Lower lobe of right lung (tissue), 2 donors: Measurements from ENCODE around the gene GRIN2C. TPM values are rescaled to one million over a fixed set of nuclear protein-coding genes. Genes with fewer than 3 reads are reported as not detected.

Source experiments
- ATAC-seq, 2 donors: fragments of 200-7000 bp; cut with Tn5 transposase; one replicate each; pipeline ENCODE4 v1.9.1; 2020 to 2022; ENCODE audit warnings: mild to moderate bottlenecking in 2 of 2, moderate library complexity in 2 of 2
- DNase-seq: peaks from one replicate; pipeline ENCODE4 v3.0.0-alpha.2; 2020
- H3K27ac ChIP-seq: fragments of 200-600 bp; one replicate; pipeline ENCODE4 v1.8.0; 2022
- H3K27me3 ChIP-seq: fragments of 200-600 bp; one replicate; pipeline ENCODE4 v1.8.0; 2022; ENCODE audit warnings: low read depth
- H3K36me3 ChIP-seq: fragments of 200-600 bp; one replicate; pipeline ENCODE4 v1.8.0; 2022; ENCODE audit warnings: mild to moderate bottlenecking
- H3K4me1 ChIP-seq: fragments of 200-600 bp; one replicate; pipeline ENCODE4 v1.8.0; 2022
- H3K4me3 ChIP-seq: fragments of 200-600 bp; one replicate; pipeline ENCODE4 v1.8.0; 2022; ENCODE audit warnings: mild to moderate bottlenecking
- H3K9me3 ChIP-seq: fragments of 200-600 bp; one replicate; pipeline ENCODE4 v1.8.0; 2022
- CTCF ChIP-seq: fragments of 200-600 bp; IDR thresholded peaks from one replicate; pipeline ENCODE4 v1.8.0; 2022; ENCODE audit warnings: antibody characterized with exemption, mild to moderate bottlenecking
- intact Hi-C: fragments of 100-400 bp; cut with DNase I; formaldehyde crosslinking; loops from one replicate; pipeline ENCODE4 v1.11.0; 2022
- total RNA-seq: library from RNA; stranded (reverse); fragmentation: NEBNext Ultra II Directional; extraction: Animal tissue kit (Norgen Biotek cat#: 25700); gene quantifications from one replicate; pipeline ENCODE4 v1.2.1, GENCODE V29; 2021
- donor health status: DM: no; HTN: yes; CAD: no; lungs with severe emphysema.

GRIN2C gene
- total RNA-seq, 1 donor from 2014 or later: 0.83 TPM

- no peaks in the 10 kb centered on the region for H3K9me3 ChIP-seq
- no peak overlapping the region for H3K4me3 ChIP-seq
- TF ChIP-seq CTCF: no peak
- ATAC-seq (no peak), DNase-seq (no peak)
- intact Hi-C loops: no loop called here
- H3K36me3 ChIP-seq: peaks cover 94% of the 10 kb centered on the region
- no peaks in the 10 kb centered on the region for H3K4me1 ChIP-seq
- H3K27ac ChIP-seq: no peak overlapping the region
- no peaks in the 10 kb centered on the region for H3K27me3 ChIP-seq
Measured at GRCh38 chr17:74799097-74799496, 60.6 kb downstream of the GRIN2C start.

GRCh38 chr17:74798239-74798707 is 61.4 kb downstream of the GRIN2C start:
- ATAC-seq (no peak), DNase-seq (no peak)
- H3K27ac ChIP-seq: no peak overlapping the region
- no peaks in the 10 kb centered on the region for H3K9me3 ChIP-seq
- no peaks in the 10 kb centered on the region for H3K27me3 ChIP-seq
- H3K36me3 ChIP-seq: peaks cover 96% of the 10 kb centered on the region
- H3K4me1 ChIP-seq: no peaks in the 10 kb centered on the region
- no peak overlapping the region for H3K4me3 ChIP-seq
- TF ChIP-seq CTCF: no peak
- intact Hi-C loops: no loop called here

- TF ChIP-seq CTCF: no peak
- no peak overlapping the region for H3K4me3 ChIP-seq
- H3K36me3 ChIP-seq: peaks cover 91% of the 10 kb centered on the region
- intact Hi-C loops: no loop called here
- ATAC-seq: no peak
- no peak for DNase-seq
- H3K4me1 ChIP-seq: no peaks in the 10 kb centered on the region
- H3K27ac ChIP-seq: no peak overlapping the region
- H3K27me3 ChIP-seq: no peaks in the 10 kb centered on the region
- no peaks in the 10 kb centered on the region for H3K9me3 ChIP-seq
Measured at GRCh38 chr17:74797824-74798223, 61.9 kb downstream of the GRIN2C start.

- no peak for TF ChIP-seq CTCF
- no peaks in the 10 kb centered on the region for H3K27me3 ChIP-seq
- no peak for ATAC-seq
- H3K27ac ChIP-seq: no peak overlapping the region
- no peaks in the 10 kb centered on the region for H3K4me1 ChIP-seq
- H3K9me3 ChIP-seq: no peaks in the 10 kb centered on the region
- intact Hi-C loops: no loop called here
- H3K36me3 ChIP-seq: peaks cover 82% of the 10 kb centered on the region
- H3K4me3 ChIP-seq: no peak overlapping the region
- no peak for DNase-seq
Measured at GRCh38 chr17:74796866-74797265, 62.8 kb downstream of the GRIN2C start.

- no peak for TF ChIP-seq CTCF
- DNase-seq (no peak), ATAC-seq (no peak)
- no peaks in the 10 kb centered on the region for H3K27me3 ChIP-seq
- H3K36me3 ChIP-seq: peaks cover 76% of the 10 kb centered on the region
- no peak overlapping the region for H3K27ac ChIP-seq
- no peaks in the 10 kb centered on the region for H3K9me3 ChIP-seq
- intact Hi-C loops: no loop called here
- H3K4me1 ChIP-seq: peaks cover 5% of the 10 kb centered on the region
- no peak overlapping the region for H3K4me3 ChIP-seq
Measured at GRCh38 chr17:74796211-74796610, 63.5 kb downstream of the GRIN2C start.
